GM12878 (cell line): ENCODE data around the gene ATRNL1. TPM values are rescaled to one million over a fixed set of nuclear protein-coding genes. Genes with fewer than 3 reads are reported as not detected.

ENCODE experiments used
- ATAC-seq: fragments of 200-7000 bp; cut with Tn5 transposase; 3 replicates; pipeline ENCODE4 v1.9.1; 2020; ENCODE audit warnings: mild to moderate bottlenecking, moderate library complexity
- BruUV-seq: library from RNA; stranded (reverse); fragments of 400-500 nt; replicated peaks from 2 replicates; lab custom pipeline; 2021; lab: Mats Ljungman, UMichigan
- CTCF ChIA-PET: fragments of 300-600 bp; sonication (Branson Sonifier 250); formaldehyde crosslinking; extraction: SDS; loops from one replicate; lab custom pipeline; 2021; ENCODE audit warnings: inconsistent platforms; lab: Yijun Ruan, JAX
- POLR2A ChIA-PET: fragments of 350-600 bp; formaldehyde crosslinking; extraction: SDS; loops from one replicate; lab custom pipeline; 2021; ENCODE audit warnings: inconsistent platforms; lab: Charles Lee
- RAD21 ChIA-PET: fragments of 300-600 bp; sonication (Branson Sonifier 250); formaldehyde crosslinking; loops from one replicate; lab custom pipeline; 2023; ENCODE audit warnings: antibody characterized with exemption; ENCODE audit not compliant: unreplicated experiment; lab: Charles Lee
- SMC1A ChIA-PET: fragments of 300-600 bp; sonication (Branson Sonifier 250); formaldehyde crosslinking; loops from one replicate; lab custom pipeline; 2023; ENCODE audit not compliant: unreplicated experiment, uncharacterized antibody; lab: Charles Lee
- DNase-seq: peaks from one replicate; pipeline ENCODE4 v3.0.0-alpha.2; 2011; ENCODE audit warnings: low read depth, low spot score
- FAIRE-seq: peaks from 3 replicates; lab custom pipeline; 2011; peaks lifted over from hg19 to GRCh38; lab: Jason Lieb, UNC
- H2AFZ ChIP-seq: 2 replicates; pipeline ENCODE4 v1.6.0; 2011; ENCODE audit warnings: low read depth, low read length, control low read depth; ENCODE audit not compliant: control insufficient read depth
- H3K27ac ChIP-seq: 2 replicates; pipeline ENCODE4 v1.5.1; 2011; ENCODE audit warnings: control low read depth; ENCODE audit not compliant: control insufficient read depth, insufficient read depth
- H3K27me3 ChIP-seq, 2 experiments: replicated peaks in 1 of 2; 2 replicates each; pipeline versions ENCODE4 v1.6.0 to v1.6.1; 2011; ENCODE audit warnings: low read length in 1 of 2; ENCODE audit not compliant: control insufficient read depth in 2 of 2, insufficient read depth in 2 of 2
- H3K36me3 ChIP-seq, 2 experiments: 2 replicates each; pipeline ENCODE4 v1.5.1; 2011; ENCODE audit warnings: low read length in 1 of 2; ENCODE audit not compliant: control insufficient read depth in 2 of 2, insufficient read depth in 2 of 2
- H3K4me1 ChIP-seq: 2 replicates; pipeline ENCODE4 v1.6.1; 2011; ENCODE audit warnings: mild to moderate bottlenecking, low read length, moderate library complexity, mixed read lengths; ENCODE audit not compliant: control insufficient read depth, insufficient read depth
- H3K4me2 ChIP-seq: 2 replicates; pipeline ENCODE4 v1.6.0; 2011; ENCODE audit warnings: control low read depth; ENCODE audit not compliant: control insufficient read depth, insufficient read depth
- H3K4me3 ChIP-seq: fragments of 200-600 bp; sonication (generic); 2 replicates; pipeline ENCODE4 v1.5.1; 2016
- H3K79me2 ChIP-seq: 2 replicates; pipeline ENCODE4 v1.6.0; 2011; ENCODE audit warnings: low read length; ENCODE audit not compliant: control insufficient read depth, insufficient read depth
- H3K9ac ChIP-seq: 2 replicates; pipeline ENCODE4 v1.8.0; 2011; ENCODE audit warnings: low read length, control low read depth, mixed read lengths; ENCODE audit not compliant: control insufficient read depth, insufficient read depth
- H3K9me3 ChIP-seq: replicated peaks from 3 replicates; pipeline ENCODE4 v1.5.1; 2011; ENCODE audit warnings: mild to moderate bottlenecking, low read length; ENCODE audit not compliant: control insufficient read depth, insufficient read depth
- H4K20me1 ChIP-seq: 2 replicates; pipeline ENCODE4 v1.6.0; 2011; ENCODE audit not compliant: control insufficient read depth, insufficient read depth
- BRCA1 ChIP-seq: IDR thresholded peaks from 2 replicates; pipeline ENCODE4 v1.6.1; 2011; ENCODE audit warnings: low read depth, low read length, improper control_type of control experiment
- ESRRA ChIP-seq: IDR thresholded peaks from 2 replicates; pipeline ENCODE4 v1.6.1; 2012; ENCODE audit warnings: mild to moderate bottlenecking, low read length, improper control_type of control experiment
- HCFC1 ChIP-seq: fragments of 150-350 bp; IDR thresholded peaks from 2 replicates; pipeline ENCODE4 v1.6.1; 2014; ENCODE audit warnings: low read length
- JUND ChIP-seq: IDR thresholded peaks from 2 replicates; pipeline ENCODE4 v1.6.1; 2012; ENCODE audit warnings: low read depth, mild to moderate bottlenecking, low read length, improper control_type of control experiment, moderate library complexity
- NFYA ChIP-seq: IDR thresholded peaks from 2 replicates; pipeline ENCODE4 v1.6.1; 2011; ENCODE audit warnings: low read depth, mild to moderate bottlenecking, low read length, improper control_type of control experiment, borderline replicate concordance
- RFX5 ChIP-seq: IDR thresholded peaks from 2 replicates; pipeline ENCODE4 v1.6.1; 2011; ENCODE audit warnings: low read depth, low read length, improper control_type of control experiment
- SMC3 ChIP-seq: IDR thresholded peaks from 2 replicates; pipeline ENCODE4 v1.6.1; 2011; ENCODE audit warnings: low read length, improper control_type of control experiment, borderline replicate concordance
- SPI1 ChIP-seq: IDR thresholded peaks from 2 replicates; pipeline ENCODE4 v1.6.1; 2011; ENCODE audit warnings: low read depth, mild to moderate bottlenecking, low read length, moderate library complexity, borderline replicate concordance; ENCODE audit not compliant: insufficient read depth
- TCF7 ChIP-seq: IDR thresholded peaks from 2 replicates; pipeline ENCODE4 v1.6.1; 2014; ENCODE audit warnings: antibody characterized with exemption, borderline replicate concordance
- WRNIP1 ChIP-seq: IDR thresholded peaks from 2 replicates; pipeline ENCODE4 v1.6.1; 2011; ENCODE audit warnings: low read depth, low read length, improper control_type of control experiment, borderline replicate concordance
- ZNF274 ChIP-seq: IDR thresholded peaks from one replicate; pipeline ENCODE4 v1.8.0; 2011; ENCODE audit not compliant: insufficient read length, insufficient read depth
- WGBS: methylation state at CpG from one replicate; pipeline ENCODE4 v1.1.6; 2016; ENCODE audit warnings: low lambda C conversion rate; ENCODE audit not compliant: insufficient replicate concordance, insufficient coverage; ENCODE audit errors: missing lambda C conversion rate; 5-methylcytosine and 5-hydroxymethylcytosine counted together
- in situ Hi-C: fragments of 300-500 bp; cut with MboI; formaldehyde crosslinking; loops from 9 replicates; pipeline ENCODE4 v1.14.3; 2018; ENCODE audit warnings: mixed read lengths
- intact Hi-C: fragments of 100-400 bp; cut with micrococcal nuclease; formaldehyde crosslinking; loops from one replicate; pipeline ENCODE4 v1.14.2; 2022; ENCODE audit not compliant: unreplicated experiment
- polyA plus RNA-seq, 11 experiments: library from polyadenylated mRNA; depleted of rRNA in 4 of 11; unstranded in 6 of 11; stranded (reverse) in 5 of 11; fragments of >200 nt; fragmentation: Nextera tagmentation in 4 of 11; fragmentation: Illumina TruSeq in 1 of 11; extraction: Ambion mirVana in 4 of 11; extraction: Trizol in 1 of 11; gene quantifications; 1 replicate in 1 of 11; 2 replicates in 10 of 11; pipeline versions ENCODE4 v1.2.1 to v1.2.3, GENCODE V29; 2011 to 2016; ENCODE audit warnings: inconsistent platforms in 2 of 11, missing spikeins in 2 of 11, low read depth in 1 of 11
- total RNA-seq, 4 experiments: library from RNA; depleted of rRNA in 3 of 4; stranded (reverse); fragments of >200 nt in 3 of 4; fragmentation: Illumina TruSeq in 1 of 4; extraction: Trizol in 1 of 4; gene quantifications; 2 replicates each; pipeline versions ENCODE4 v1.2.1 to v1.2.3, GENCODE V29; 2013 to 2021
- TF ChIP-seq, protein P1 (sequence below): fragments of 450-650 bp; IDR thresholded peaks from 2 replicates; pipeline ENCODE4 v1.6.1; 2016; ENCODE audit warnings: mild to moderate bottlenecking, moderate library complexity, borderline replicate concordance
- TF ChIP-seq, protein P2 (sequence below): fragments of 450-650 bp; formaldehyde crosslinking; IDR thresholded peaks from 2 replicates; pipeline ENCODE4 v1.4.0; 2020; ENCODE audit warnings: mild to moderate bottlenecking, moderate library complexity
- TF ChIP-seq, protein P3 (sequence below): IDR thresholded peaks from 2 replicates; pipeline ENCODE4 v1.6.1; 2012; ENCODE audit warnings: low read length, inconsistent platforms

Gene ATRNL1
- total and polyA plus RNA-seq, 10 of the 15 experiments (the other 5 are each of a cell fraction or from before 2014, with no cell fraction given), result 0.03 to 1.4 (median 0.34) TPM

DNA sequence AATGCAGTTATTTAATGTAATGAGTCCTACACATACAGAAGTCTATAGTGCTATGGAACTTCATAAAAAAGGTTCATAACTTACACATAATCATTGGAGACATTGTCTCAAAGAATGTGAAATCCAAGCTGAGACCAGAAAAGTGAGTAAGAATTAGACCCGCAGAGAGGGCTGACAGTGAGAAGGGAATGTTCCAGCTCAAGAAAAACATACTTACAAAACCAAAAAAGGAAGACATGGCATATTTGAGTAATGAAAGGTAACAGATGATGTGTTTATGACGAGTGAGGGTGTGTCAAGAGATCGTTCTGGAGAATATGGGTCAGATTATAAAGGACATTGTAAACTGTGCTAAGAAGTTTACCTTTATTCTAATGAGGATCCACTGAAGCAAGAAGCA lies 566.5 kb downstream of the ATRNL1 start:
- no peak for ATAC-seq
- ChIA-PET SMC1A (interaction anchor here (1.3 kb wide), 1 partner anchor 9 kb away, joined by 3 read pairs; no protein-coding TSS in a partner anchor), RAD21 (no interaction called here), POLR2A (no interaction called here)
- 34% methylated on average over 3 of the region's 3 CpGs for WGBS
- Histone ChIP-seq H3K9me3 (no peaks in the 10 kb centered on the region), H3K27ac (no peak overlapping the region), H3K79me2 (no peaks in the 10 kb centered on the region), H2AFZ (no peak overlapping the region), H3K9ac (no peak overlapping the region), H3K36me3 (no peaks in the 10 kb centered on the region), H4K20me1 (no peaks in the 10 kb centered on the region), H3K4me1 (no peaks in the 10 kb centered on the region), H3K4me3 (no peak overlapping the region), H3K27me3 (no peaks in the 10 kb centered on the region)
- no peak for FAIRE-seq
- DNase-seq, result no peak
- intact Hi-C loops, result no loop called here
- no TSS peak for BruUV-seq
- in situ Hi-C loops, result no loop called here
- TF ChIP-seq ESRRA, result no peak
- TF ChIP-seq BRCA1, result no peak
- no peak for TF ChIP-seq WRNIP1
- TF ChIP-seq NFYA, result no peak
- no peak for TF ChIP-seq RFX5
- TF ChIP-seq, protein P1, sequence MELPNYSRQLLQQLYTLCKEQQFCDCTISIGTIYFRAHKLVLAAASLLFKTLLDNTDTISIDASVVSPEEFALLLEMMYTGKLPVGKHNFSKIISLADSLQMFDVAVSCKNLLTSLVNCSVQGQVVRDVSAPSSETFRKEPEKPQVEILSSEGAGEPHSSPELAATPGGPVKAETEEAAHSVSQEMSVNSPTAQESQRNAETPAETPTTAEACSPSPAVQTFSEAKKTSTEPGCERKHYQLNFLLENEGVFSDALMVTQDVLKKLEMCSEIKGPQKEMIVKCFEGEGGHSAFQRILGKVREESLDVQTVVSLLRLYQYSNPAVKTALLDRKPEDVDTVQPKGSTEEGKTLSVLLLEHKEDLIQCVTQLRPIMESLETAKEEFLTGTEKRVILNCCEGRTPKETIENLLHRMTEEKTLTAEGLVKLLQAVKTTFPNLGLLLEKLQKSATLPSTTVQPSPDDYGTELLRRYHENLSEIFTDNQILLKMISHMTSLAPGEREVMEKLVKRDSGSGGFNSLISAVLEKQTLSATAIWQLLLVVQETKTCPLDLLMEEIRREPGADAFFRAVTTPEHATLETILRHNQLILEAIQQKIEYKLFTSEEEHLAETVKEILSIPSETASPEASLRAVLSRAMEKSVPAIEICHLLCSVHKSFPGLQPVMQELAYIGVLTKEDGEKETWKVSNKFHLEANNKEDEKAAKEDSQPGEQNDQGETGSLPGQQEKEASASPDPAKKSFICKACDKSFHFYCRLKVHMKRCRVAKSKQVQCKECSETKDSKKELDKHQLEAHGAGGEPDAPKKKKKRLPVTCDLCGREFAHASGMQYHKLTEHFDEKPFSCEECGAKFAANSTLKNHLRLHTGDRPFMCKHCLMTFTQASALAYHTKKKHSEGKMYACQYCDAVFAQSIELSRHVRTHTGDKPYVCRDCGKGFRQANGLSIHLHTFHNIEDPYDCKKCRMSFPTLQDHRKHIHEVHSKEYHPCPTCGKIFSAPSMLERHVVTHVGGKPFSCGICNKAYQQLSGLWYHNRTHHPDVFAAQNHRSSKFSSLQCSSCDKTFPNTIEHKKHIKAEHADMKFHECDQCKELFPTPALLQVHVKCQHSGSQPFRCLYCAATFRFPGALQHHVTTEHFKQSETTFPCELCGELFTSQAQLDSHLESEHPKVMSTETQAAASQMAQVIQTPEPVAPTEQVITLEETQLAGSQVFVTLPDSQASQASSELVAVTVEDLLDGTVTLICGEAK, result no peak
- no peak for TF ChIP-seq TCF7
- TF ChIP-seq, protein P2, sequence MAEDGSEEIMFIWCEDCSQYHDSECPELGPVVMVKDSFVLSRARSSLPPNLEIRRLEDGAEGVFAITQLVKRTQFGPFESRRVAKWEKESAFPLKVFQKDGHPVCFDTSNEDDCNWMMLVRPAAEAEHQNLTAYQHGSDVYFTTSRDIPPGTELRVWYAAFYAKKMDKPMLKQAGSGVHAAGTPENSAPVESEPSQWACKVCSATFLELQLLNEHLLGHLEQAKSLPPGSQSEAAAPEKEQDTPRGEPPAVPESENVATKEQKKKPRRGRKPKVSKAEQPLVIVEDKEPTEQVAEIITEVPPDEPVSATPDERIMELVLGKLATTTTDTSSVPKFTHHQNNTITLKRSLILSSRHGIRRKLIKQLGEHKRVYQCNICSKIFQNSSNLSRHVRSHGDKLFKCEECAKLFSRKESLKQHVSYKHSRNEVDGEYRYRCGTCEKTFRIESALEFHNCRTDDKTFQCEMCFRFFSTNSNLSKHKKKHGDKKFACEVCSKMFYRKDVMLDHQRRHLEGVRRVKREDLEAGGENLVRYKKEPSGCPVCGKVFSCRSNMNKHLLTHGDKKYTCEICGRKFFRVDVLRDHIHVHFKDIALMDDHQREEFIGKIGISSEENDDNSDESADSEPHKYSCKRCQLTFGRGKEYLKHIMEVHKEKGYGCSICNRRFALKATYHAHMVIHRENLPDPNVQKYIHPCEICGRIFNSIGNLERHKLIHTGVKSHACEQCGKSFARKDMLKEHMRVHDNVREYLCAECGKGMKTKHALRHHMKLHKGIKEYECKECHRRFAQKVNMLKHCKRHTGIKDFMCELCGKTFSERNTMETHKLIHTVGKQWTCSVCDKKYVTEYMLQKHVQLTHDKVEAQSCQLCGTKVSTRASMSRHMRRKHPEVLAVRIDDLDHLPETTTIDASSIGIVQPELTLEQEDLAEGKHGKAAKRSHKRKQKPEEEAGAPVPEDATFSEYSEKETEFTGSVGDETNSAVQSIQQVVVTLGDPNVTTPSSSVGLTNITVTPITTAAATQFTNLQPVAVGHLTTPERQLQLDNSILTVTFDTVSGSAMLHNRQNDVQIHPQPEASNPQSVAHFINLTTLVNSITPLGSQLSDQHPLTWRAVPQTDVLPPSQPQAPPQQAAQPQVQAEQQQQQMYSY, result no peak
- no peak for TF ChIP-seq JUND
- TF ChIP-seq, protein P3, sequence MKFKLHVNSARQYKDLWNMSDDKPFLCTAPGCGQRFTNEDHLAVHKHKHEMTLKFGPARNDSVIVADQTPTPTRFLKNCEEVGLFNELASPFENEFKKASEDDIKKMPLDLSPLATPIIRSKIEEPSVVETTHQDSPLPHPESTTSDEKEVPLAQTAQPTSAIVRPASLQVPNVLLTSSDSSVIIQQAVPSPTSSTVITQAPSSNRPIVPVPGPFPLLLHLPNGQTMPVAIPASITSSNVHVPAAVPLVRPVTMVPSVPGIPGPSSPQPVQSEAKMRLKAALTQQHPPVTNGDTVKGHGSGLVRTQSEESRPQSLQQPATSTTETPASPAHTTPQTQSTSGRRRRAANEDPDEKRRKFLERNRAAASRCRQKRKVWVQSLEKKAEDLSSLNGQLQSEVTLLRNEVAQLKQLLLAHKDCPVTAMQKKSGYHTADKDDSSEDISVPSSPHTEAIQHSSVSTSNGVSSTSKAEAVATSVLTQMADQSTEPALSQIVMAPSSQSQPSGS, result no peak
- TF ChIP-seq SPI1, result no peak
- TF ChIP-seq ZNF274, result no peak
- no peak for TF ChIP-seq HCFC1
- no peak for TF ChIP-seq SMC3
- TF ChIP-seq, all 136 proteins: peak for 0
- H3K4me2 ChIP-seq, result no peak overlapping the region
- CTCF ChIA-PET, result no interaction called here
